ENCODE data around the gene FHDC1. TPM values are rescaled to one million over a fixed set of nuclear protein-coding genes. Genes with fewer than 3 reads are reported as not detected.

FHDC1 gene
- polyA plus RNA-seq, 4 donors = 3.7 to 12.7 (median 10.0) TPM

DNA sequence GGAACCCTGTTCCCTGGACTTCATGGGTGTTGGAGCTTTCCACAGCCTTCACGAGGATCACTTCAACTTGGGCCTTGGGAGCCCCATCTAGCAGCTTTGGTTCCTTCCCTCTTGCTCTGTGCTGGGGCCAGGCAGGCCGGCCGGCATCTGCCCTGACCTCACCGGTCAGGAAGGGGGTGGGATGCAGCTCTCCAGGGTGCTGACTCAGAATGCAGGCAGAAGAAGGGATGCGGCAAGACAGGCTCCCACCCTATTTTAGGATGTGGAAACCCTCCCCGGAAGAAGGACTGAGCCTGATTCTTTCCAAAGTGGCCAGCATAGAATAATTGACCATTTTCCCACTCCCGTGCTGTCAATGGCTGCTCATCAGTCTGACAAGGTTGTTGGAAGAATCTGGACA is 47.1 kb downstream of the FHDC1 start:
- no peak overlapping the region for H3K27ac ChIP-seq (ENCODE audit: low read depth in 1 of 3, low read length in 2 of 3)
- DNase-seq (no peak), FAIRE-seq (no peak)
- no peaks in the 10 kb centered on the region for H3K4me1 ChIP-seq (ENCODE audit: control insufficient read depth in 3 of 3, insufficient read depth in 2 of 3, low read depth in 1 of 3, low read length in 2 of 3)
- H3K36me3 ChIP-seq (ENCODE audit: control insufficient read depth in 3 of 3, insufficient read depth in 2 of 3, low read depth in 1 of 3, low read length in 3 of 3) = peaks cover 0 to 4% (median 0%) of the 10 kb centered on the region in 3 donors
- WGBS, 3 donors = 64 to 80% (median 73%) methylated on average over 7 of the region's 7 CpGs
- H3K4me3 ChIP-seq (ENCODE audit: low read depth in 1 of 3, low read length in 3 of 3) = no peak overlapping the region
- H3K27me3 ChIP-seq (ENCODE audit: control insufficient read depth in 3 of 3, insufficient read depth in 3 of 3, low read length in 3 of 3) = no peaks in the 10 kb centered on the region
- no peaks in the 10 kb centered on the region for H3K9me3 ChIP-seq (ENCODE audit: control insufficient read depth in 2 of 2, insufficient read depth in 1 of 2, low read depth in 1 of 2, low read length in 1 of 2)

DNA sequence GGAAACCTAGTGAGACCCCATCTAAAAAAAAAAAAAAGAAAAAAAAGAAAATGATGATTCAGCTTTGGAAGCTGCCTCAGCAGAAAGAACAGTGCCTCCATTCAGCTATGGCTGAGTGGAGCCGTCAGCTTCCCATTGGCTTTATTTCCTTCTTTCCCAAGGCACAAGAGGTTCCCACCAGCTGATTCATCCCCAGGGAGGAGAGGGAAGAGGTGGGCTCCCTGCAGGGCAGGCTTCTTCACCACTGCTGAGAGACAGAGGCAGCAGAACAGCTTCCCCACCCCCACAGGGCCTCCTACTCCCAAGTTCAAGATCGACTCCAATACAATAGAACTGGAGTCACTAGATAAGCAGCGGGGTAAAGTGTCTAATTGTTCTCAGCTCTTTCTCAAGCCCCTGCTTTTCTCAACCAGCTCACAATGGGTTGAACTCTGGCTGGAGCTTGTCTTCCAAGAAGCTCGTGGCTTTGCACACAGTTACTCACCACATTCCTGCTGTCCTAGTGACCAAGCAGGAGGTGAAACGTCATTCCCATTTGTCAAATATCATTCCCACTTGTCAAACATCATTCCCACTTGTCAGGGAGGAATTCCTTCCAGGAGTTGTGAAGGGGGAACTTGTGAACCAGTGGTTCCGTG is 47.8 kb downstream of the FHDC1 start:
- no peak for FAIRE-seq

DNA sequence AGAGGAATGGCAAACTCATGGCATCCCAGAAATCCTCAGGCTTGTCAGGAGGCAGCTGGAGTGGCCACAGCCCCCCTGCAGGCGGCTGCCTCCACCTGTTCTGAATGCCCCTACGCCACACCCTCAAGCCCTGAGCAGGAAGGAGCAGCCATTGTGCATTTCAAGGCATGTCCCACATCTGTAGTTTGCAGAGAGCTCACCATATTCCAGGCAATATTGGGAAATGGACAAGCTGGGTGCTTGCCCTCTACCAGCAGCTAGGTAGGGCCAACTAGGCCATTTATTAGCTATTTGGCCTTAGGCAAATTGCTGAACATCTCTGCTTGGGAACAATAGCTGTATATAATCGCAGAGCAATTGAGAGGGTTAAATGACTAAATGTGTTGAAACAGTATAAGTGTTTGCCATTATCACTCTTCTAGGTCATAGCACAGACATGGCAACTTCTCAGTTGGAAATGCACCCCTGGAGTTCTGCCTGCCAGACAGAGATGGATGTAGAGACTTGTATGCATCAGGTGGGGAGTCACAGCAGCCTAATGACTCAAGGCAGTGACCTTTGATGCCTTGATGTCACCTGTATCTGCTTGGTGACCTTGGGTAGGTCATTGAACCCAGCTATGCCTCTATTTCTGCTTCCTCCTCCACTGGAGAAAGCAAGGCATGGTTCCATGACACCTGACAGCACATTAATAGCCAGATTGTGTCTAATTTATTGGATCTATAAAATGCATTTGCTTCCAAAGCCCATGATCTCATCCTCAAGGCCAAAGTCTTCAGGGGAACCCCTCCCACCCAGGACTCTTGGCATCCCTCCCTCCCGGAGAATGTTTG is 52.8 kb downstream of the FHDC1 start:
- H3K27me3 ChIP-seq (ENCODE audit: control insufficient read depth in 3 of 3, insufficient read depth in 3 of 3, low read length in 3 of 3) = no peaks in the 10 kb centered on the region
- no peak overlapping the region for H3K4me3 ChIP-seq (ENCODE audit: low read depth in 1 of 3, low read length in 3 of 3)
- H3K27ac ChIP-seq (ENCODE audit: low read depth in 1 of 3, low read length in 2 of 3) = peak overlapping the region in 1 of 3 donors; percentile 35
- FAIRE-seq = no peak
- no peaks in the 10 kb centered on the region for H3K9me3 ChIP-seq (ENCODE audit: control insufficient read depth in 2 of 2, insufficient read depth in 1 of 2, low read depth in 1 of 2, low read length in 1 of 2)
- peaks cover 0 to 6% (median 4%) of the 10 kb centered on the region in 3 donors for H3K4me1 ChIP-seq (ENCODE audit: control insufficient read depth in 3 of 3, insufficient read depth in 2 of 3, low read depth in 1 of 3, low read length in 2 of 3)
- 70 to 83% (median 77%) methylated on average over 4 of the region's 4 CpGs for WGBS, 3 donors
- peak; percentile 35 to 95 for DNase-seq
- H3K36me3 ChIP-seq (ENCODE audit: control insufficient read depth in 3 of 3, insufficient read depth in 2 of 3, low read depth in 1 of 3, low read length in 3 of 3) = no peaks in the 10 kb centered on the region

More for the DNA sequence above, 47.8 kb downstream of the FHDC1 start:
- H3K4me1 ChIP-seq (ENCODE audit: control insufficient read depth in 3 of 3, insufficient read depth in 2 of 3, low read depth in 1 of 3, low read length in 2 of 3) = peaks cover 0 to 2% (median 0%) of the 10 kb centered on the region in 3 donors
- no peak for DNase-seq
- WGBS, 3 donors = 70 to 83% (median 72%) methylated on average over 6 of the region's 6 CpGs
- H3K4me3 ChIP-seq (ENCODE audit: low read depth in 1 of 3, low read length in 3 of 3) = no peak overlapping the region
- H3K36me3 ChIP-seq (ENCODE audit: control insufficient read depth in 3 of 3, insufficient read depth in 2 of 3, low read depth in 1 of 3, low read length in 3 of 3) = peaks cover 0 to 4% (median 0%) of the 10 kb centered on the region in 3 donors
- H3K9me3 ChIP-seq (ENCODE audit: control insufficient read depth in 2 of 2, insufficient read depth in 1 of 2, low read depth in 1 of 2, low read length in 1 of 2) = no peaks in the 10 kb centered on the region
- H3K27me3 ChIP-seq (ENCODE audit: control insufficient read depth in 3 of 3, insufficient read depth in 3 of 3, low read length in 3 of 3) = no peaks in the 10 kb centered on the region
- H3K27ac ChIP-seq (ENCODE audit: low read depth in 1 of 3, low read length in 2 of 3) = no peak overlapping the region

DNA sequence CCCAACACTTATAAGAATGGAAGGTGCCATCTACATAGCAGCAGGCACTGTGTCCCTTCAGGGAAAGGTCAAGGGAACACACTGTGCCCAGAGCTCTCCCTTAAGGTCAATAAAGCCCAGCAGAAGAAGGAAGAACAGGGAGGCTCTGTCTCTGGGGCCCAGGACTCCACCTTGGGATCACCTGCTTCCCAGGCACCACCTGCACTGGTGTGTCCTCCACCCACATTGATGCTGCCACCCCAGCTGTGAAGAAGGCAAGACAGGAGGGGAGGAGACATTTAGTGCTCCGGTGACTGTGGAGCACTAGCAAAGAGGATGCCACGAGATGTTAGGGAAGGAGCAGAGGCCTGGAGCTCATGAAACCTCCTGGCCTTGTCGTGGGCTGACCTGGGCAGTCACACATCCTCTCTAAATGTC is 53.4 kb downstream of the FHDC1 start:
- H3K9me3 ChIP-seq (ENCODE audit: control insufficient read depth in 2 of 2, insufficient read depth in 1 of 2, low read depth in 1 of 2, low read length in 1 of 2) = no peaks in the 10 kb centered on the region
- H3K27me3 ChIP-seq (ENCODE audit: control insufficient read depth in 3 of 3, insufficient read depth in 3 of 3, low read length in 3 of 3) = no peaks in the 10 kb centered on the region
- DNase-seq = no peak
- H3K4me3 ChIP-seq (ENCODE audit: low read depth in 1 of 3, low read length in 3 of 3) = no peak overlapping the region
- peak overlapping the region in 2 of 3 donors; percentile 55 to 86 for H3K27ac ChIP-seq (ENCODE audit: low read depth in 1 of 3, low read length in 2 of 3)
- 74 to 80% (median 78%) methylated on average over 3 of the region's 3 CpGs for WGBS, 3 donors
- no peaks in the 10 kb centered on the region for H3K36me3 ChIP-seq (ENCODE audit: control insufficient read depth in 3 of 3, insufficient read depth in 2 of 3, low read depth in 1 of 3, low read length in 3 of 3)
- no peak for FAIRE-seq
- H3K4me1 ChIP-seq (ENCODE audit: control insufficient read depth in 3 of 3, insufficient read depth in 2 of 3, low read depth in 1 of 3, low read length in 2 of 3) = peaks cover 0 to 6% (median 4%) of the 10 kb centered on the region in 3 donors

DNA sequence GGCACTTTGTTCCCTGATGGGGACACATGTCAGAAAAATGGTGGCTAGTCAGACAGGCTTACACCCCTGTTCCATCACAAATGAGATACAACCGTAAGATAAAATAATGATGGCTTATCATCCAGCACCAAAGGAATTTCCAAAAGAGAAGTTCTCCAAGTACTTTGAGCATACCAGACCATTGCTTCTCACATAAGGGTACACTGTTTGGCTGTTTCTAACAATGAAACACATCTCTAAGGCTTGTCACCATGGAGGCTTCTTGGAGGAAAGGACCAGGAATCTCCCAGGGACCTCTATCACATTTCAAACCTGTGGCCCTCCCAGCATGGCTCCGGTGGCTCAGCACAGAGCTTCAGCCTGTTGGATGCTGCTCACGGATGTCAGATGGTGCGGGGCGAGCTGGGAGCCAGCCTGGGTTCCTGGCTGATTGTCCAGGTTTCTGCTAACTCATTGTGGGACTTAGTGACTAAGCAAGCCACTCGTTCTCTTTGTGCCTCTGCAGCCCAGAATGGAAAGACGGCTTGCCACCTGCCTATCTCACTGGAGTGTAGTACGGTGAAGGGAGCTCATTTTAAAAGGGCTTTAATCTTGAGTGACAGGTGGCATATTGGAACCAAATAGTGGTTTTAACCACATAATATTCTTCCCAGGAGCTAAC is 54.5 kb downstream of the FHDC1 start:
- Histone ChIP-seq H3K27ac (ENCODE audit: low read depth in 1 of 3, low read length in 2 of 3) (no peak overlapping the region), H3K4me3 (ENCODE audit: low read depth in 1 of 3, low read length in 3 of 3) (no peak overlapping the region), H3K27me3 (ENCODE audit: control insufficient read depth in 3 of 3, insufficient read depth in 3 of 3, low read length in 3 of 3) (no peaks in the 10 kb centered on the region), H3K36me3 (ENCODE audit: control insufficient read depth in 3 of 3, insufficient read depth in 2 of 3, low read depth in 1 of 3, low read length in 3 of 3) (no peaks in the 10 kb centered on the region), H3K4me1 (ENCODE audit: control insufficient read depth in 3 of 3, insufficient read depth in 2 of 3, low read depth in 1 of 3, low read length in 2 of 3) (peaks cover 0 to 6% (median 4%) of the 10 kb centered on the region in 3 donors), H3K9me3 (ENCODE audit: control insufficient read depth in 2 of 2, insufficient read depth in 1 of 2, low read depth in 1 of 2, low read length in 1 of 2) (no peaks in the 10 kb centered on the region)
- FAIRE-seq (no peak), DNase-seq (no peak)
- 78 to 93% (median 83%) methylated on average over 8 of the region's 8 CpGs for WGBS, 3 donors

DNA sequence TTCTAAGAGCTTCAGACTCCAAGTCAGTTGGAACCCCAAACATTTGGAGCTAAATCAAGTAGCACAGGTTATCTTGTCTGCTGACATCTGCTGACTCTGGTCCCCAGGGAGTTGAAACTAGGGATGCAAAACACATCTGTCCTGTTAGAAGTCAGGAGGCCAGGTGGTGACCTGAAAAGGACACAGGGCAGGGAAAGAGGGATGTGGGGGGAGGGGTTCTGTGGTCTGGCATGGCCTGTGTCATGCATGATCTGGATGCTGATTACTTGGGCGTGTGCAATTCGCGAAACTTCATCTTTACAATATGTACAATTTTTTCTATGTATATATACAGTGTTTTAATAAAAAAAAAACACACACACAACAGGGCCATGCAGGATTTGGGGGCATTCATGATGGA is 55.3 kb downstream of the FHDC1 start:
- Histone ChIP-seq H3K4me1 (ENCODE audit: control insufficient read depth in 3 of 3, insufficient read depth in 2 of 3, low read depth in 1 of 3, low read length in 2 of 3) (peaks cover 0 to 10% (median 4%) of the 10 kb centered on the region in 3 donors), H3K9me3 (ENCODE audit: control insufficient read depth in 2 of 2, insufficient read depth in 1 of 2, low read depth in 1 of 2, low read length in 1 of 2) (no peaks in the 10 kb centered on the region), H3K4me3 (ENCODE audit: low read depth in 1 of 3, low read length in 3 of 3) (no peak overlapping the region), H3K27ac (ENCODE audit: low read depth in 1 of 3, low read length in 2 of 3) (no peak overlapping the region), H3K36me3 (ENCODE audit: control insufficient read depth in 3 of 3, insufficient read depth in 2 of 3, low read depth in 1 of 3, low read length in 3 of 3) (no peaks in the 10 kb centered on the region), H3K27me3 (ENCODE audit: control insufficient read depth in 3 of 3, insufficient read depth in 3 of 3, low read length in 3 of 3) (no peaks in the 10 kb centered on the region)
- FAIRE-seq (no peak), DNase-seq (no peak)
- WGBS, 3 donors = 79 to 87% (median 80%) methylated on average over 3 of the region's 3 CpGs

DNA sequence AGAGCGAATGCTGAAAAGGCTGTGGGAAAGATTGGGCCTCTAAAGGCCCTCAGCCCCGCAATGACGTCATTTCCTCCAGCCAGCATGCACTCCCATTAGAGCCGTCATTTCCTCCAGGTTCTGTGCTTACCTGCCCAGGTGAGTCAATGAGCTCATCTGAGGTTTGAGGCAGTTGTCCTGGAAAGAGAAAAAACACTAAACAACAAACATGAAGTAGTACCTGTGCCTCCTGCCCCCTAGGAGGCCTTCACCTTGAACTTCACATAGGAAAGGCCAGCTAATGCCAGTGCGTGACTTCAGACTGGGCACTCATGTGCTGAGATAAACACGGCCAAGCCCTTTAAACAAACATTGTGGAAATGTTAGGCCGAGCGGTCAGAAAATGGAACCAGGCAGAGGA is 55.9 kb downstream of the FHDC1 start:
- no peak overlapping the region for H3K4me3 ChIP-seq (ENCODE audit: low read depth in 1 of 3, low read length in 3 of 3)
- peaks cover 0 to 10% (median 4%) of the 10 kb centered on the region in 3 donors for H3K4me1 ChIP-seq (ENCODE audit: control insufficient read depth in 3 of 3, insufficient read depth in 2 of 3, low read depth in 1 of 3, low read length in 2 of 3)
- no peaks in the 10 kb centered on the region for H3K27me3 ChIP-seq (ENCODE audit: control insufficient read depth in 3 of 3, insufficient read depth in 3 of 3, low read length in 3 of 3)
- FAIRE-seq = no peak
- no peaks in the 10 kb centered on the region for H3K9me3 ChIP-seq (ENCODE audit: control insufficient read depth in 2 of 2, insufficient read depth in 1 of 2, low read depth in 1 of 2, low read length in 1 of 2)
- WGBS, 3 donors = 67 to 86% (median 67%) methylated on average over 8 of the region's 8 CpGs
- no peaks in the 10 kb centered on the region for H3K36me3 ChIP-seq (ENCODE audit: control insufficient read depth in 3 of 3, insufficient read depth in 2 of 3, low read depth in 1 of 3, low read length in 3 of 3)
- DNase-seq = peak; percentile 41 to 52
- no peak overlapping the region for H3K27ac ChIP-seq (ENCODE audit: low read depth in 1 of 3, low read length in 2 of 3)

DNA sequence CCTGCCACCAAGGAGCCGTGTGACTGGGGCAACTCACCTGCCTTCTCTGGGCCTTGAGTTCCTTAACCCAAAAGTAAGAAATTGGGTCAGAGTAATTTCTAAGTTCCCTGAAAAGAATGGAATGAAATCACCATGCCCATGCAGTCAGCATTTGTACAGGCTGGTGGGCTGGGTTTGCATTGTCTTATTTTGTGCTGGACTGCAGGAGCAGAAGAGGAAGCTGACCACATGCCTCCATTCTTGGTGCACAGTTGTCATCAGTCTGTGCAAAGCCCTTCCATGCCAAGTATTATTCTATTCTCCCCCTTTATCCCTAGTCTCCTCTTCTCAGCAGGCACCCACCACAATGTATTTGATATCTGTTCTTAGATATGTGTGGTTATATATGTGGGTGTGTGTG is 56.3 kb downstream of the FHDC1 start:
- no peaks in the 10 kb centered on the region for H3K36me3 ChIP-seq (ENCODE audit: control insufficient read depth in 3 of 3, insufficient read depth in 2 of 3, low read depth in 1 of 3, low read length in 3 of 3)
- 72 to 89% (median 81%) methylated on average over 1 of the region's 1 CpG for WGBS, 3 donors
- DNase-seq (no peak), FAIRE-seq (no peak)
- no peak overlapping the region for H3K27ac ChIP-seq (ENCODE audit: low read depth in 1 of 3, low read length in 2 of 3)
- H3K9me3 ChIP-seq (ENCODE audit: control insufficient read depth in 2 of 2, insufficient read depth in 1 of 2, low read depth in 1 of 2, low read length in 1 of 2) = no peaks in the 10 kb centered on the region
- H3K4me1 ChIP-seq (ENCODE audit: control insufficient read depth in 3 of 3, insufficient read depth in 2 of 3, low read depth in 1 of 3, low read length in 2 of 3) = peaks cover 0 to 10% (median 4%) of the 10 kb centered on the region in 3 donors
- H3K4me3 ChIP-seq (ENCODE audit: low read depth in 1 of 3, low read length in 3 of 3) = no peak overlapping the region
- no peaks in the 10 kb centered on the region for H3K27me3 ChIP-seq (ENCODE audit: control insufficient read depth in 3 of 3, insufficient read depth in 3 of 3, low read length in 3 of 3)
